GM21381 (cell line): ENCODE measurements around the gene FOXJ2.
"Not testable (repeated sequence)": the region's sequence is repeated elsewhere in the genome, so short reads cannot be mapped to it uniquely, and the experiment has no call there.

Experiments used
- ATAC-seq: cut with Tn5 transposase; IDR thresholded peaks from one replicate; pipeline ENCODE4 v1.9.1; 2021; ENCODE audit warnings: mild to moderate bottlenecking, moderate library complexity; ENCODE audit not compliant: unreplicated experiment

Gene FOXJ2

DNA sequence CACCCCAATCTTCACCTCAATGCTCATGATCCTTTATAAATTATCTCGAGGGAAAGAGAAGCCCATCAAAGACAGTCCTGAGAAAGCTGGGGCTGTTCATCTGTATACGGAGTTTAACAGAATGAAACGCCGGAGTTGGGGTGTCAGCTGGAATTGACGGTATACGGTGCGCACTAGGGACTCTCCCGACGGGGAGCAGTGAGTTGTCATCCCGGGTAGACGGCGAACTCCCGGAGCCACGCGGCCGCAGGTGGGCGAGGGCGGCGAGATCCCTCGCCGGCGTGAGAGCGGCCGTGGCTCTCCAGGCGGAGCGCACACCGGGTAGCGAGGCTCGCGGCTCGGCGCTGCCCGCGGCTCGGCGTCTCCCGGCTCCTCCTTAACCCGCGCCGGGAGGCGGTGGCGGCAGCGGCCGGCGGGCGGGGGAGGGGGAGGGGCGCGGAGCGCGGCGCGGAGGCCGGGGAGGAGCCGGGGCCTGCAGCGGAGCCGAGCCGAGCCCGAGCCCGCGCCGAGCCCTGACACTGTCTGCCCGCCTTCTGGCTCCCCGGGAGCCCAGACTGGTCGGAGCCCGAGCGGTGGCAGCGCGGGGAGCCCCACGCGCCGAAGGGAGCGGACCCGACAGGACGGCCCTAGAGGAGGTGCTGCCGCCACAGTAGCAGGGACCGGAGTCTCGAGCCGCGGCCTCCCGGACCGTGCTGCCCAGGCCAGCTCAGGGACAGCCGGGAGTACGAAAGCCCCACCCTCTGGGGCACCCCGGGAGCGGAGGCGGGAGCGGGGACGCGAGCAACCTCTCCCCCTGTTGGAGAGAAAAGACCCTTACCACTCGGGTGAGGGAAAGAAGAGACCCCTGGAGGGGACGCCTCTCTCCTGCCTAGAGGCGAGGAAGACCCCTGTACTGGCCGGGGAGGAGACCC lies at the start of gene FOXJ2:
FOXJ2 (plus strand) TSS at position 475 of the 911 bp plus-strand sequence. CDS start 7,117 bp downstream, outside the sequence.
- peak; percentile 75 for ATAC-seq

DNA sequence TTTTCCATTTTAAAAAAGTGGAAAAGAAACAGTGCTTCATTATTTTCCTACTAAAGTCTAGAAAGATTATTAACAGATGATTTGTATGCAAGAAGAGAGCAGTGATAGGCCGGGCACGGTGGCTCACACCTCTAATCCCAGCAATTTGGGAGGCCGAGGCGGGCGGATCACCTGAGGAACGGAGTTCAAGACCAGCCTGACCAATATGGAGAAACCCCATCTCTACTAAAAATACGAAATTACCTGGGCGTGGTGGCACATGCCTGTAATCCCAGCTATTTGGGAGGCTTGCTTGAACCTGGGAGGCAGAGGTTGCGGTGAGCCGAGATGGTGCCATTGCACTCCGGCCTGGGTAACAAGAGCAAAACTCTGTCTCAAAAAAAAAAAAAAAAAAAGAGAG lies 49.5 kb upstream of the FOXJ2 start:
- not testable (repeated sequence) for ATAC-seq

DNA sequence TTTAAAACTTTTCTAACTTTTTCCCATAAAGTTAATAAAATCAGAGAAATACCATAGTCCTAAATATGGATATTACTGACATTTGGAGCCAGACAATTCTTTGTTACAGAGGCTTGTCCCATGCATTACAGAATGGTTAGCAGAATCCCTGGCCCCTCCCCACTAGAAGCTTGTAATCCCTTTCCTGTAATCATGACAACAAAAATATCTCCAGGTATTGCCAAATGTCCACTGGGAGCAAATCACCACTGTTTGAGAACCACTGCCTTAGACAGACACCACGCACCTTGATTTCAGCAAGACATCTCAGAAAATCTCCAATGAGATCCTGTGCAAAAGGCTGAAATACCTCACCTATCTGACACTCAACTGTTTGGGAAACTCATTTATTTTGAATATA lies 49.1 kb upstream of the FOXJ2 start:
- ATAC-seq: not testable (repeated sequence)

DNA sequence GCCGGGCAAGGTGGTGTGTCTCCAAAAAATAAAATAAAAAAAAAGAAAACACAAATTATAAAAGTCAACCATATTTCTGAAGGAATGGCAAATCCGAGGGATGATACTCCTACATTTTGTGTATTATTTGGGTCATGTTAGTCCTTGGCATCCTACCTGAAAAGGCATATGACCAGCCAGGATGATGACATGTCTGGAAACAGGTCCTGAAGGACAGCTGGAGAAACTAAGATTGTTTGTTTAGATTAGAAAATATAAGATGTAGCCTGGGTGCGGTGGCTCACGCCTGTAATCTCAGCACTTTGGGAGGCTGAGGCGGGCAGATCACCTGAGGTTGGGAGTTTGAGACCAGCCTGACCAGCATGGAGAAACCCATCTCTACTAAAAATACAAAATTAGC lies 47.6 kb upstream of the FOXJ2 start:
- ATAC-seq: no peak

DNA sequence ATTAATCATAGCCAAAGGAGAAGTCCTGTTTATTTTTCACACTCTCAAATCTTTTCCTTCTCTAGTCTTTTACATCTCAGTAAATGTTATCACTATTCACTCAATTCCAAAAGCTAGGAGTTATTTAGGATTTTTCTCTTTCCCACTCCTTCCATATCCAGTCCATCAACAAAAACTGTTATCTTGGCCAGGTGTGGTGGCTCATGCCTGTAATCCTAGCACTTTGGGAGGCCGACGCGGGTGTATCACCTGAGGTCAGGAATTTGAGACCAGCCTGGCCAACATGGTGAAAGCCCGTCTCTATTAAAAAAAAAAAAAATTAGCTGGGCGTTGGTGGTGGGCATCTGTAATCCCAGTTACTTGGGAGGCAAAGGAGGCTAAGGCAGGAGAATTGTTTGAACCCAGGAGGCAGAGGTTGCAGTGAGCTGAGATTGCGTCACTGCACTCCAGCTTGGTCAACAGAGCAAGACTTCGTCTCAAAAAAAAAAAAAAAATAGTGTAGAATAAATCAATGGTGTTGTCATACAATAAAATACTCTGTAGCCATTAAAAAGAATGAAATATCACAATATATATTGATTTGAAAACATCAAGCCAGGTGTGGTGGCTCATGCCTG lies 46.6 kb upstream of the FOXJ2 start:
- ATAC-seq: no peak

DNA sequence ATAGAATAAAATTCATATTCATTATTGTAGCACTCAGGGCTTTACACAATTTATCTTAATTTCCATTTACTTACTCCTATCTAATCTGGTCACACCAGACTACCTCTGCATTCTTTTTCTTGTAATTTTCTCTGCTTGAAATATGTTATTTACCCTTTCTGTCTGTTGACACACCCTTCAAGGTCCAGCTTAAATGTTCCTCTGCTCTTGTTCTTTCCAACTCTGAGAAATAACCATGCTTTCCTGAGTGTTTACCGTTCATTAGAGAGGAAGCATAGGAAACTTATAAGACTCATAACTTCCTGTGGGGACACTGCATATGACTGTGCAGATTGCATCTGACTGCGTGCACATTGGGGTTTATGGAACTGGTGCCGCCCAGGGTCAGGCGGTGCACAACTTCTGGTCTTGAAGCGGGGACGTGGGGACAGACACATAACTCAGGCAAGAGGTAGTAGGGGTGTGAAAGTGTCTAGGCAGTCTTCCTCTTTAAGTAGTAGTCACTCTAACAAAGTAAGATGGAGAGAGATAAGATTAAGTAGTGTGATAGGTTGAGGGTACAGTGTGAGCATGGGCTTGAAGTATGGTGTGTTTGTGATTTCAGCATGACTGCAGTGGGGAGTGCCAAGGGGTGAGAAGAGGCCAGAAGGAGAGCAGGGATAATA lies 42.6 kb upstream of the FOXJ2 start:
- ATAC-seq: no peak

DNA sequence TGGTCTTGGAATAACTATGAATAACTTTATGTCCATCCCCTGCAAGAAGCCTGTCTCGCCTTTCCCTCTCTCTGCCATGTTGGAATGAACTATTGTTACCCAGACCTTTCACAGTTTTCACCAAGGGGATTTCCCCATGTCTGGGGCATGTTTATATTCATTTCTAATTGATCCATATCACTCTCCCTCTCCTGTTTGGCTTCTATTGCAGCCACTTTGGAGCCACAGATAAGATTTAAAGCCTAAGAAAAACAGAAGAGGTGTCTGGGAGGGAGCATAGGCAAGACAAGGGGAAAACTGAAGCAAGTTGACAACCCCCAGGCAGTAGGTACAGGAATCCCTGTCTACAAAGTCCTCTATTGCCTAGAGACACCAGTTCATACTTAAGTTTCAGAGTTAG lies 41.0 kb upstream of the FOXJ2 start:
- no peak for ATAC-seq

DNA sequence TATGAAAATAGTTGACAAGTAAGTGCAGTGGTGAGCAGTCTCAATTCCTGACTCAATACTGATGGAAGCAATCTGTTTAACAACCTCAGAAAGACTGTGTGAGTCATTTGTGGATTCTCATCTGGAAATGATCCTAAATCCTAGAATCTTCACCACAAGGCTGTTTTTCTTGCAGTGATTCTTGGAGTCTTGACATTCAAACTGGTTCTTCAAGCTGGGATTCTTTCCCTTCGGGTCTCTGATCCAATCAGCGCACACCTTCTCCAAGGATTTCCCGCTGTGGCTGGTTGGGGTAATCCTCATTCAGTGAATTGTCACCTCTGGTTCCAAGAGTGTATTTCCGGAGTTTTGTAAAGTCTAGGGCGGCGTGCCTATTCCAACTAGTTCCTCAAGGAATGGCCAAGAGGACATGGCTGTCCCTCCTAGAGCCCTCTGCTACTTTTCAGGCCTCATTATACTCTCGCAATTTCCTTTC lies 37.7 kb upstream of the FOXJ2 start:
- no peak for ATAC-seq

DNA sequence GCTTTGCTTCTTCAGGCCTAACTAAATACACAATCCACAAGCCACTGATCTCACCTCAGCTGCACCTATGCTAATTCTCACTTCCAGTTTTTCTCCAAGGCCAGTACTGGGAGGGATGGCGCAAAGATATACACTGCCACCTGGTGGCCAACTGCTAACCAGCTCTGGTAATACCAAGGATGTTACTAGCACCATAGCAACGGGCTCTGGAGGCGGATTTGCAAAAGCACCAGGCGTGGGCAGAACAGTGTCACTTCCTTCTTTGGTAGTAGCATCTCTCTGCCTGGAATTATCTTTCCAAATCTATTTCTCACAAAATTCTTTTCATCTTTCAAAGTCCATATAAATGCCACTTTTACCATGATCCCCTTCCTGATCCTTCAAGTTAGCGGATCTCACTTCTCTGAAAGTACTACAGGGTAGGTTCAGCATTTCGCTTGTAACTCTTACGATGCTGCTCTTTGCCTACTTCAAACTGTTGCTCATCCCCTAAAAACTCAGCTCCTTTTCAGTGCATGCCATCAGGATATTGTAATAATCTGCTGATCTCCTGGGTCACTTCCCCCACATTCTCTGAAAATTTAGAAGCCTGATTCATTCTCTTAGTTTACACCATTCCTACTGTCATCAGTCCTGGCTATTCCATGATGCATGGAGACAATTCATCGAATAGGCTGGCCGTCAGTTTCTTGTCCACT lies 37.1 kb upstream of the FOXJ2 start:
- peak; percentile 96 for ATAC-seq

DNA sequence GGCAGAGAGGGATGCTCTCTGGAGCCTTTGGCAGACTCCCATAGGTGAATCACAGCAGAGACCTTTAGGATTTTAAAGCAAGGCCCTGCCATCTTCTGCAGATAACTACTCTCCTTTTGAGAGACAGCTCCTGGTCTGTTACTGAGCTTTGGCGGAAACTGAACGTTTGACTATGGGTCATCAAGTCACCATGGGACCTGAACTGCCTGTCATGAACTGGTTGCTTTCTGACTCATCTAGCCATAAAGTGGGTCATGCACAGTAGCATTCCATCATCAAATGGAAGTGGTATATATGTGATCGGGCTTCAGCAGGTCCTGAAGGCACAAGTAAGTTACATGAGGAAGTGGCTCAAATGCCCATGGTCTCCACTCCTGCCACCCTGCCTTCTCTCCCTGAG lies 31.7 kb upstream of the FOXJ2 start:
- not testable (repeated sequence) for ATAC-seq

DNA sequence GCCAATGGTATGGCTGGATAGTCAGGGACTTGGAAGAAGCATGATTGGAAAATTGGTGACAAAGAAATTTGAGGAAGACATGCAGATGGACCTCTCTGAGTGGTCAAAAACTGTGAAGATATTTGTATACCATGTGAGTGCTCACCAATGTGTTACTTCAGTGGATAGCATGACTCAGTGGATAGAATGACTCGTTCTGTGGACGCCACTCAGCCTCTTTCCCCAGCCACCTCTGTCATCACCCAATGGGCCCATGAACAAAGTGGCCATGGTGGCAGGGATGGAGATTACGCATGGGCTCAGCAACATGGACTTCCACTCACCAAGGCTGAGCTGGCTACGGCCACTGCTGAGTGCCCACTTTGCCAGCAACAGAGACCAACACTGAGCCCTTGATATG lies 31.0 kb upstream of the FOXJ2 start:
- not testable (repeated sequence) for ATAC-seq

DNA sequence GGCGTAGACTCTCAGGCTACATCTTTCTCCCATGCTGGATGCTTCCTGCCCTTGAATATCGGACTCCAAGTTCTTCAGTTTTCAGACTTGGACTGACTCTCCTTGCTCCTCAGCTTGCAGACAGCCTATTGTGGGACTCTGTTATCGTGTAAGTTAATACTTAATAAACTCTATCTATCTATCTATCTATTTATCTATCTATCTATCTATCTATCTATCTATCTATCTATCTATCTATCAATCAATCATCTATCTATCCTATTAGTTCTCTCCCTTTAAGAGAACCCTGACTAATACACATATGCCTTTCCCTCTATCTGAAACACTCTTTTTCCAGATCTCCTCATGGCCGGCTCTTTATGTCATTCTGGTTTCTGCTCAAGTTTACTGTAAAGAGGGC lies 27.6 kb upstream of the FOXJ2 start:
- ATAC-seq: not testable (repeated sequence)

DNA sequence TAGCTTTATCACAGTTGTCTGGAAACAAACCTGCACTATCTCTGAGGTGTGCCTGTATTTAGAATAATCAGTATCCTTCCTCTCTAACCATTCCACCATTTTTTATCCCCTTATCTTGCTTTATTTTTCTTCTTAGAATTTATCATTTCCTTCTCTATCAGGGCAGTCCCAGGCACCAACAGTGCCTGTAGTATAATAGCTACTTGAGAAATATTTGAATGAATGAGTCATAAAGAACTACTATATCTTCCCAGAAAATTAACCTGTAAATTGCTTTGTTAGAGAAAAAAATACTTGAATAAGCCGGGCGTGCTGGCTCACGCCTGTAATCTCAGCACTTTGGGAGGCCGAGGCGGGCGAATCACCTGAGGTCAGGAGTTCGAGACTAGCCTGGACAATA lies 21.2 kb upstream of the FOXJ2 start:
- ATAC-seq: no peak

DNA sequence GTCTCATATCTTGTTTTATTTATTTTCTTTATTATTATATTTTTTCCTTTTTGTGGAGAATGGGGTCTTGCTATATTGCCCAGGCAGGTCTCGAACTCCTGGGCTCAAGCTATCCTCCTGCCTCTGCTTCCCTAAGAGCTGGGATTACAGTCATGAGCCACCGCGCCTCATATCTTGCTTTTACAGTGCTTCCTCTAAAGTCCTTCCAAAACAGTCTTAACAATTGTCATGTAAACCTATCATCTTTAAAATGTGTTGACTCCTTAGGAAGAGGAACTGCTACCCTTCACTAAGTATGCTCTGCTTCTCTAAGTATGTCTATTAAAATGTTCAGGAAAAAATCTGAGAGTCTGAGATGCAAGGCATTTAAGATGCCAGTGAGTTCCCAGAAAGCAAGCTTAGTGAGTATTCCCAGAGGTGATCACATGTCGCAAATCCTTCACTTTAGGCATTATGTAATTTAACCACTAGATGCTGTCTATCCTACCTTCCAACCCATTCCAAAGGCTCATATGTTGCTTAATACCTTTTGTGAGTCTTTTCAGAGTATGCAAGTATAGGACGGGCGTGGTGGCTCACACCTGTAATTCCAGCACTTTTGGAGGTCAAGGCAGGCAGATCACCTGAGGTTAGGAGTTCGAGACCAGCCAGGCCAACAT lies 19.7 kb upstream of the FOXJ2 start:
- no peak for ATAC-seq

DNA sequence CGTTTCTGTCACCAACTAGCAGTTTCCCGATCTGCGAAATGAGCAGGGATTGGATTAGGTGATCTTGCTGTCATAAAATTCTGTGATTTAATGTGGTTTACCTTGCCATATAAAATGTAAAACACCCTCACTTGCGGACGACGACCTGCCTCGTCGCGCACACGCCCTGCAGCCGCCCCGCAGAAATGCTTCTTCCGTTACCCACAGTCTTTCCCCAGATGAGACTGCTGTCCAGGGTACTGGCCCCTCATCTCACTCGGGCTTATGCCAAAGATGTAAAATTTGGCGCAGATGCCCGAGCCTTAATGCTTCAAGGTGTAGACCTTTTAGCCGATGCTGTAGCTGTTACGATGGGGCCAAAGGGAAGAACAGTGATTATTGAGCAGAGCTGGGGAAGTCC lies 17.7 kb upstream of the FOXJ2 start:
- no peak for ATAC-seq

DNA sequence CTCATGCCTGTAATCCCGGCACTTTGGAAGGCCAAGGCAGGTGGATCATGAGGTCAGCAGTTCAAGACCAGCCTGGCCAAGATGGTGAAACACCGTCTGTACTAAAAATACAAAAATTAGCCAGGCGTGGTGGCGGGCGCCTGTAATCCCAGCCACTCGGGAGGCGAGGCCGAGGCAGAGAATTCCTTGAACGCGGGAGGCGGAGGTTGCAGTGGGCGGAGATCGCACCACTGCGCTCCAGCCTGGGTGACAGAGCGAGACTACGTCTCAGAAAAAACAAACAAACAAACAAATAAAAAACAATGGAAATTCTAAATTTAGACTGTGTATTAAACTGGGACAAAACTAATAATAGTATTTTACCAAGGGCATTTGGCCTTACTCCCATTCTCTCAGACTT lies 14.3 kb upstream of the FOXJ2 start:
- not testable (repeated sequence) for ATAC-seq

DNA sequence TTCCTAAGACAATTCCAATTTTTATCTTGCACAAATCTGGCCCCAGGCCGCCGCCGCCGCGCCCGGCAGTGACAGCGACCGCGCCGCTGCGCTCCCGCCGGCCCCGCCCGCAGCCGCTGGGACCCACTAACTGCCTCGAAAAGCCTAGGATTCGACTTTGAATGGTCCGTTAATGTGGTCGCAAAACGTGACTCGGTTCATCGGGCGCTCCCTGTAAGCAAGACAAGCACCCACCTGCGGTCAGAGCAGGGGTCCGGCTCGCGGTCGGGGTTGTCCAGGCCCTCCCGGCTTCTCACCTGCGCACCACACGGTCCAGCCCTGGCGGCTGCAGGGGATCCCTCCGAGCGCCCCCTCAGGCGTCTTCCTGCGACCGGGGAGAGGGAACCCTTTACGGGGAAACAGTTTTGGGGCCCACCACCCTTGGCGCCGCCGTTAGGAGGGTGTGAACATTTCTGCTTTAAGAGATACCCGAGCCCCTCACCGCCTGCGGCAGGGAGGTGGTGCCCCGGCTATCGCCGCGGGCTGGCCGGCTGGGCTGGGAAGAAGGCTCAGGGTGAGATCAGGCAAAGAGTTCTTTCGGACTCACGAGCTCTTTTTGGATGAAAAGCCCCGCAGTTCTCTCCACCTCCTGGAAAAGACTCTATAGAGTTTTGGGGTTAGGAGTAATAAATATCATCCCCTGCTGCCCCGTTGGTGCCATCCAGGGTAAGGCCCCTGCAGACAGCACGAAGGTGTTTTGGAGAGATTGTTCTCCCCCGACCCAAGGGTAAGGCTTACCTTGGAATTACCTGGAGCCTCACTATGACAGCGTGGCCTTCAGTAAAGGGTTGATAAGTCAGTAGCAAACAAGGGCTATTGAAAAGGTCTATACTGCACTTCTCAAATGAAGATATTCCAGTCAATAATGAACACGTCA lies 13.6 kb upstream of the FOXJ2 start:
- ATAC-seq: no peak

DNA sequence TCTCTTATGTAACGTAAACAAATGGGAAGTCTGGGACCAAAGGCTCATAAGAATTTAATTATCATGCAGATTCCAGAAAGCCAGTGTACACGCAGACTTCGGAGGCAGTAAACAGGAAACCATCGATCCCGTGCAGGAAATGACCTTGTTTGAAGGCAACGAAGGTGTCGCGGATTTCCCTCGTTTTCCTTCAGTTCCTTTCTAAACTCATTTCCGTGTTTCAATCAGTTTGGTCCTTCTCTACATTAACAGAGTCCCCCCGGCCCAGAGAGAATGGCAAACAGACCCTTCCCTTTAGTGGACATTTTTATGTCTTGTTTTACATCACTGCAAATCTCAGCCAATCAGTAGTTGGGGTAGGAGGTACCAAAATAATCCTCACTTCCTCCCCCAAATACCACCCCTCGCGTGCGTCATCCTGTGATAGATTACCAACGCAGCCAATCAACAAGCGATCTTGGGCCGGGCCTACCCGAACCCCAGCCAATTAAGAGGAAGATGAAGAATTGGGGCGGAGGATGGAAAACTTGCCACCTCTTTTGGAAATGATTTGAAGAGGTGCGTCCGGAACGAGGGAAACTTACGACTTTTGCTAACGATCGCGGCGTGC lies 6.1 kb upstream of the FOXJ2 start:
- ATAC-seq: peak; percentile 97

DNA sequence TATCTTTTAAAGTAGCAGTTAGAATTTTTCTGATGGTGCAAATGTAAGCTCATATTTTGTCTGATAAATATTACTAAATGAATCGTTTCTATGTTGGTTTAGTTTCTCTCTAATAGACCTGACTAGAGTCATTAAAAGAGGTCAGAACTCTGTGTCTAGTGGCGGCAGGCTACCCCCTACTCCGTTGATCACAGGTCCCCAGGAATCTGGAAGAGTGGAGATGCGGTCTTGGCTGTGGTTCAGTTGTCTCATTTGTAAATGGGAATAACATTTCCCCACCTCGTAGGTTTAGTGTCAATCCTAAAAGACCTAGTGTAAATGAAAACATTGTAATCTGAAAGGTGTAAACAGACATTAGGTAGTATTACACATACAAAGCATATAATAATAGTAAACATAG lies 4.7 kb upstream of the FOXJ2 start:
- ATAC-seq: no peak
